PC-3 (cell line): ENCODE results near the gene CFAP141. TPM values are rescaled to one million over a fixed set of nuclear protein-coding genes. Genes with fewer than 3 reads are reported as not detected.

Experiments used
- ATAC-seq: fragments of 200-7000 bp; cut with Tn5 transposase; 2 replicates; pipeline ENCODE4 v1.9.1; 2020; ENCODE audit warnings: mild to moderate bottlenecking, moderate library complexity
- Bru-seq: library from RNA; stranded (reverse); fragments of 400-500 nt; gene quantifications from one replicate; lab custom pipeline; 2021; lab: Mats Ljungman, UMichigan
- BruChase-seq, 2 experiments: library from RNA; stranded (reverse); fragments of 400-500 nt; gene quantifications; one replicate each; lab custom pipeline; 2021; lab: Mats Ljungman, UMichigan
- BruUV-seq: library from RNA; stranded (reverse); fragments of 400-500 nt; replicated peaks from 2 replicates; lab custom pipeline; 2021; lab: Mats Ljungman, UMichigan
- CTCF ChIA-PET: fragments of 300-600 bp; sonication (Branson Sonifier 250); formaldehyde crosslinking; loops from one replicate; lab custom pipeline; 2022; ENCODE audit warnings: antibody characterized with exemption; lab: Charles Lee
- POLR2A ChIA-PET: fragments of 300-600 bp; sonication (Branson Sonifier 250); formaldehyde crosslinking; loops from one replicate; lab custom pipeline; 2022; ENCODE audit warnings: antibody characterized with exemption; ENCODE audit not compliant: unreplicated experiment; lab: Charles Lee
- DNase-seq: peaks from one replicate; pipeline ENCODE4 v3.0.0-alpha.2; 2015
- H2AFZ ChIP-seq: fragments of 300-600 bp; sonication (generic); 2 replicates; pipeline ENCODE4 v1.6.0; 2016; ENCODE audit warnings: antibody characterized with exemption, low read length
- H3F3A ChIP-seq: fragments of 300-600 bp; sonication (generic); one replicate; pipeline ENCODE4 v1.6.0; 2017; ENCODE audit warnings: antibody characterized with exemption, low read length, control low read depth, mild to moderate bottlenecking; ENCODE audit not compliant: unreplicated experiment
- H3K27ac ChIP-seq: fragments of 300-600 bp; sonication (generic); 2 replicates; pipeline ENCODE4 v1.5.1; 2016; ENCODE audit warnings: mild to moderate bottlenecking, low read length
- H3K27me3 ChIP-seq: fragments of 300-600 bp; sonication (generic); 2 replicates; pipeline ENCODE4 v1.6.1; 2016; ENCODE audit warnings: low read length, mixed read lengths
- H3K36me3 ChIP-seq: fragments of 300-600 bp; sonication (generic); 2 replicates; pipeline ENCODE4 v1.6.1; 2016; ENCODE audit warnings: low read depth, mixed run types, low read length, mixed read lengths
- H3K4me1 ChIP-seq: fragments of 300-600 bp; sonication (generic); 2 replicates; pipeline ENCODE4 v1.5.1; 2016; ENCODE audit warnings: low read length; ENCODE audit not compliant: insufficient read depth
- H3K4me2 ChIP-seq: fragments of 300-600 bp; sonication (generic); 2 replicates; pipeline ENCODE4 v1.6.0; 2016; ENCODE audit warnings: low read length
- H3K4me3 ChIP-seq: fragments of 300-600 bp; sonication (generic); 2 replicates; pipeline ENCODE4 v1.5.1; 2016; ENCODE audit warnings: mild to moderate bottlenecking, low read length, mixed read lengths
- H3K79me2 ChIP-seq: fragments of 300-600 bp; sonication (generic); 2 replicates; pipeline ENCODE4 v1.6.1; 2017; ENCODE audit warnings: low read length, mixed read lengths
- H3K9ac ChIP-seq: fragments of 300-600 bp; sonication (generic); 2 replicates; pipeline ENCODE4 v1.6.0; 2016; ENCODE audit warnings: mild to moderate bottlenecking, low read length
- H3K9me2 ChIP-seq: fragments of 300-600 bp; sonication (generic); replicated peaks from 2 replicates; pipeline ENCODE4 v1.6.1; 2016; ENCODE audit warnings: mixed run types, low read length, mixed read lengths
- H3K9me3 ChIP-seq: fragments of 300-600 bp; sonication (generic); 2 replicates; pipeline ENCODE4 v1.6.1; 2016; ENCODE audit warnings: low read length, mixed read lengths
- H4K20me1 ChIP-seq: fragments of 300-600 bp; sonication (generic); 2 replicates; pipeline ENCODE4 v1.6.1; 2016; ENCODE audit warnings: low read length, mixed read lengths
- CTCF ChIP-seq: fragments of 300-600 bp; sonication (generic); conservative IDR thresholded peaks from 2 replicates; pipeline ENCODE4 v1.5.1; 2017; ENCODE audit warnings: antibody characterized with exemption, low read depth, mild to moderate bottlenecking, low read length
- EZH2 ChIP-seq: fragments of 300-600 bp; sonication (generic); IDR thresholded peaks from one replicate; pipeline ENCODE4 v1.6.1; 2017; ENCODE audit warnings: antibody characterized with exemption, mild to moderate bottlenecking, low read length; ENCODE audit not compliant: unreplicated experiment
- EZH2phosphoT487 ChIP-seq: fragments of 300-600 bp; sonication (generic); IDR thresholded peaks from 2 replicates; pipeline ENCODE4 v1.6.1; 2018; ENCODE audit warnings: mild to moderate bottlenecking, antibody characterized with exemption, low read length, borderline replicate concordance
- intact Hi-C: fragments of 100-400 bp; cut with micrococcal nuclease; formaldehyde crosslinking; loops from 2 replicates; pipeline ENCODE4 v1.9.0; 2023
- long read RNA-seq: library from polyadenylated mRNA; unstranded; transcript quantifications from one replicate; pipeline ENCODE4 v2.0.0, GENCODE V29; 2021; ENCODE audit not compliant: unreplicated experiment
- total RNA-seq: library from RNA; depleted of rRNA; stranded (reverse); fragments of >200 nt; gene quantifications from 2 replicates; pipeline ENCODE4 v1.2.3, GENCODE V29; 2014; rRNA removed

Gene CFAP141
- total RNA-seq (not detected in 2 replicates), Bru-seq, nascent RNA (percentile 43 among the genes with signal in this experiment), BruChase-seq, experiment 1, labeled RNA remaining after a 6-hour chase (percentile 44 among the genes with signal in this experiment), BruChase-seq, experiment 2, labeled RNA remaining after a 2-hour chase (percentile 38 among the genes with signal in this experiment)
- long read RNA-seq: 0 reads

GRCh38 chr1:154206196-154206595 is at the start of gene CFAP141:
Gene CFAP141 (minus strand): TSS chr1:154206333. CDS start chr1:154206307, 26 bp downstream.
- Histone ChIP-seq H3K27ac (no peak within 1 kb of the TSS), H4K20me1 (no peaks in the 10 kb centered on the region), H3K9me2 (no peaks in the 10 kb centered on the region), H3K4me1 (peaks cover 3% of the 10 kb centered on the region; the same call in 1 of the 2 replicates), H3K4me2 (no peak within 1 kb of the TSS), H2AFZ (no peak within 1 kb of the TSS), H3K9me3 (no peaks in the 10 kb centered on the region), H3K36me3 (peaks cover 43% of the 10 kb centered on the region), H3K4me3 (no peak within 1 kb of the TSS), H3K79me2 (no peaks in the 10 kb centered on the region), H3K9ac (no peak within 1 kb of the TSS), H3F3A (no peaks in the 10 kb centered on the region), H3K27me3 (no peaks in the 10 kb centered on the region)
- ATAC-seq: peak; percentile 60
- ChIA-PET CTCF (no interaction called here), POLR2A (no interaction called here)
- TF ChIP-seq EZH2phosphoT487: no peak
- TF ChIP-seq EZH2: no peak
- TF ChIP-seq CTCF: no peak
- peak; percentile 27 for DNase-seq
- BruUV-seq: no TSS peak
- intact Hi-C loops: no loop called here

GRCh38 chr1:154253671-154254070 is 47.5 kb upstream of the CFAP141 start:
- Histone ChIP-seq H3K36me3 (peaks cover 83% of the 10 kb centered on the region), H4K20me1 (no peaks in the 10 kb centered on the region), H3K9me3 (no peaks in the 10 kb centered on the region), H3K4me1 (no peaks in the 10 kb centered on the region), H3K4me3 (no peak overlapping the region), H3K9me2 (no peaks in the 10 kb centered on the region), H3K27me3 (no peaks in the 10 kb centered on the region), H3K27ac (no peak overlapping the region), H2AFZ (no peak overlapping the region), H3K9ac (no peak overlapping the region), H3K79me2 (no peaks in the 10 kb centered on the region), H3K4me2 (no peak overlapping the region), H3F3A (no peaks in the 10 kb centered on the region)
- ATAC-seq: no peak; the same call in 1 of the 2 replicates
- ChIA-PET POLR2A (no interaction called here), CTCF (no interaction called here)
- DNase-seq: no peak
- TF ChIP-seq EZH2phosphoT487 (no peak), EZH2 (no peak), CTCF (no peak)
- BruUV-seq: no TSS peak
- intact Hi-C loops: no loop called here

- peaks cover 32% of the 10 kb centered on the region for H3K79me2 ChIP-seq
- TF ChIP-seq CTCF (no peak), EZH2phosphoT487 (no peak), EZH2 (no peak)
- no peak overlapping the region for H2AFZ ChIP-seq
- ChIA-PET CTCF (no interaction called here), POLR2A (no interaction called here)
- no peak overlapping the region for H3K27ac ChIP-seq
- DNase-seq (no peak), ATAC-seq (no peak)
- no peak overlapping the region for H3K9ac ChIP-seq
- H3K9me2 ChIP-seq: no peaks in the 10 kb centered on the region
- peaks cover 91% of the 10 kb centered on the region for H3K36me3 ChIP-seq
- no peak overlapping the region for H3K4me2 ChIP-seq
- no TSS peak for BruUV-seq
- no peaks in the 10 kb centered on the region for H3K4me1 ChIP-seq
- H3K4me3 ChIP-seq: no peak overlapping the region
- intact Hi-C loops: no loop called here
- no peaks in the 10 kb centered on the region for H3F3A ChIP-seq
- no peaks in the 10 kb centered on the region for H3K27me3 ChIP-seq
- H3K9me3 ChIP-seq: no peaks in the 10 kb centered on the region
- 0 out of 2 replicates have a peak, but pooled peaks cover 6% of the 10 kb centered on the region for H4K20me1 ChIP-seq
Measured at GRCh38 chr1:154241703-154242351, 35.7 kb upstream of the CFAP141 start.
